Type B pancreatic cell (in vitro differentiated cells): ENCODE data around the gene ASPDH. TPM values are rescaled to one million over a fixed set of nuclear protein-coding genes. Genes with fewer than 3 reads are reported as not detected.

Experiments
- DNase-seq: peaks from one replicate; pipeline ENCODE4 v3.0.0; 2021; ENCODE audit warnings: mixed read lengths; ENCODE audit not compliant: unreplicated experiment; ENCODE audit errors: extremely low spot score
- H3K27ac Mint-ChIP-seq: 2 replicates; pipeline ENCODE4 v1.8.0; 2021; ENCODE audit warnings: mild to moderate bottlenecking, mixed read lengths
- H3K27me3 Mint-ChIP-seq: 2 replicates; pipeline ENCODE4 v1.8.0; 2021; ENCODE audit warnings: mixed read lengths
- H3K36me3 Mint-ChIP-seq: 2 replicates; pipeline ENCODE4 v1.8.0; 2021; ENCODE audit warnings: mixed read lengths
- H3K4me1 Mint-ChIP-seq: one replicate; pipeline ENCODE4 v1.8.0; 2021; ENCODE audit warnings: mixed read lengths; ENCODE audit not compliant: unreplicated experiment
- H3K4me3 Mint-ChIP-seq: 2 replicates; pipeline ENCODE4 v1.8.0; 2021; ENCODE audit warnings: mild to moderate bottlenecking, mixed read lengths
- H3K9me3 Mint-ChIP-seq: 2 replicates; pipeline ENCODE4 v1.8.0; 2021; ENCODE audit warnings: mixed read lengths
- long read RNA-seq: library from polyadenylated mRNA; unstranded; transcript quantifications from one replicate; pipeline ENCODE4 v2.0.0, GENCODE V29; 2020
- total RNA-seq: library from RNA; stranded (reverse); gene quantifications from 2 replicates; pipeline ENCODE4 v1.2.1, GENCODE V29; 2021; ENCODE audit warnings: low replicate concordance
- TF ChIP-seq, protein P1 (sequence below): fragments of 200-600 bp; sonication (generic); conservative IDR thresholded peaks from 2 replicates; pipeline ENCODE4 v1.5.0; 2021; ENCODE audit warnings: antibody characterized with exemption, mild to moderate bottlenecking

The ASPDH gene
- not detected in 2 replicates for total RNA-seq
- long read RNA-seq: 0 reads

DNA sequence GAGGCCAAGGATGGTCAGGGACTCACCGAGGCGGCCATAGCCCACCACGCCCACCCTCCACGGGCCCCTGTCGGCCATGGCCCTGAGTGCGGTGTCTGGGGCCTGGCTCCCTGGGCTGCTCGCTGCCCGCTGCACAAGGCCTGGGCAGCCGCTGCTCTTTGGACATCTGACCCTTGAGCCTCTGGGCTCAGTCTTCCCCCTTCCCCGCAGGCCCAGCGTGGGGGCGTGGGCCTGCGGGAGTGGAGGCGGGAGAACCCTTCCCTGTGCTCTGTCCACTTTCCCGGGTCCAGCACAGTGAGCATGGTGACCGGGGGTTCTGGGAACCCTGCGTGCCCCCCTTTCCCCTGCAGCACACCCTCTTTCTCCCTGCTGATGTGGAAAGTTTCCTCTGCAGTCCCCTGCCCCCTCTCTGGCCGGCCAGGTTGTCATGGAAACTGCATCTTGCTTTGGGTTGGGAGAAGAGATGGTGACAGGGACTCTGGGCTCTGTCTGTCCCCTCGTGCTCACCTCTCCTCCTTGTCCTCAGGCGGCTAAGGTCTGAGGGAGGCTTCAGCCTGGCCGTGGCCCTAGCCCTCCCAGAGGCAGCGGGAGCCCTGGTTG, at the start of gene ASPDH:
Gene ASPDH, minus strand, starts transcription at position 168 of the 600 bp plus-strand sequence. Its CDS starts 90 bp downstream, at position 78.
- no peaks in the 10 kb centered on the region for H3K9me3 Mint-ChIP-seq
- H3K36me3 Mint-ChIP-seq: no peaks in the 10 kb centered on the region
- peaks cover 3% of the 10 kb centered on the region for H3K27me3 Mint-ChIP-seq
- TF ChIP-seq, protein P1, sequence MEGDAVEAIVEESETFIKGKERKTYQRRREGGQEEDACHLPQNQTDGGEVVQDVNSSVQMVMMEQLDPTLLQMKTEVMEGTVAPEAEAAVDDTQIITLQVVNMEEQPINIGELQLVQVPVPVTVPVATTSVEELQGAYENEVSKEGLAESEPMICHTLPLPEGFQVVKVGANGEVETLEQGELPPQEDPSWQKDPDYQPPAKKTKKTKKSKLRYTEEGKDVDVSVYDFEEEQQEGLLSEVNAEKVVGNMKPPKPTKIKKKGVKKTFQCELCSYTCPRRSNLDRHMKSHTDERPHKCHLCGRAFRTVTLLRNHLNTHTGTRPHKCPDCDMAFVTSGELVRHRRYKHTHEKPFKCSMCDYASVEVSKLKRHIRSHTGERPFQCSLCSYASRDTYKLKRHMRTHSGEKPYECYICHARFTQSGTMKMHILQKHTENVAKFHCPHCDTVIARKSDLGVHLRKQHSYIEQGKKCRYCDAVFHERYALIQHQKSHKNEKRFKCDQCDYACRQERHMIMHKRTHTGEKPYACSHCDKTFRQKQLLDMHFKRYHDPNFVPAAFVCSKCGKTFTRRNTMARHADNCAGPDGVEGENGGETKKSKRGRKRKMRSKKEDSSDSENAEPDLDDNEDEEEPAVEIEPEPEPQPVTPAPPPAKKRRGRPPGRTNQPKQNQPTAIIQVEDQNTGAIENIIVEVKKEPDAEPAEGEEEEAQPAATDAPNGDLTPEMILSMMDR: no peak
- H3K27ac Mint-ChIP-seq: no peak within 1 kb of the TSS
- peak within 1 kb of the TSS; percentile 72 for H3K4me3 Mint-ChIP-seq
- H3K4me1 Mint-ChIP-seq: peaks cover 13% of the 10 kb centered on the region
- no peak for DNase-seq

DNA sequence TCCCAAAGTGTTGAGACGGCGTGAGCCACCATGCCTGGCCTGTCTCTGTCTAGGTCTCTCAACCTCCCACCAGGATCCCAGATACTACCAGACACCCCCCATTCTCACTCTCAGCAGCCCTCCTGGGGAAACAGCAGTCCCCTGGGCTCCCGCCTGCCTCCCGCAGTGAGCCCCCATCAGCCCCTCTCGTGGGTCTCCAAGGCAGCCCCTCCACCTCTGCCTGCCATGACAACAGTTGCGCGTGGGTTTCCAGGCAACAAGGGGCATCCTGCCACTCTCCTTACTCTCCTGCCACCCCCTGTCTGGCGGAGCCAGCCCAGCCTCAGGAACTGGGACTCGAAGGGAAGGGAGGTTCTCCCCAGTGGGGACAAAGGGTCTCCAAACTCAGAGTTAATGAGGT, 49.3 kb upstream of the ASPDH start:
- H3K9me3 Mint-ChIP-seq: no peaks in the 10 kb centered on the region
- H3K27me3 Mint-ChIP-seq: peaks cover 43% of the 10 kb centered on the region
- TF ChIP-seq, protein P1: no peak
- peaks cover 4% of the 10 kb centered on the region for H3K36me3 Mint-ChIP-seq
- no peak overlapping the region for H3K4me3 Mint-ChIP-seq
- peaks cover 10% of the 10 kb centered on the region for H3K4me1 Mint-ChIP-seq
- DNase-seq: no peak
- H3K27ac Mint-ChIP-seq: no peak overlapping the region

DNA sequence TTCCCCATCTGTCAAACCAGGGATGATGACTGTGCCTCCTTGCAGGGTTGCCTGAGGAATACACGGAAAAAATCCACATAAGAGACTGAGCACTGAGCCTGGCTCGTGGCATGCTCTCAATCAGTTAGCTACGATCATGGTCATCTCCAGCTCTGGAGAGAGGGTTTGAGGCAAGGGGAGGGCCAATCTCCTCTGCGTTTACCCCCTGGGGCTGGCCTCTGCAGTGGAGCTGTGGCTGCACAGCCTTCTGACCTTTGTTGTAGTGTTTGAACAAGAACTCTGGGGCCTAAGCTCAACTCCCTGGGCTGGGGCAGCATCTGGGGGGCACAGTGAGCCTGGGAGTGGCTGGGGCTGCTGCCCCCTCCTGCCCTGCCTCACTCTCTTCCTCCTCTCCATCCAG, 48.6 kb upstream of the ASPDH start:
- no peak overlapping the region for H3K27ac Mint-ChIP-seq
- H3K9me3 Mint-ChIP-seq: no peaks in the 10 kb centered on the region
- TF ChIP-seq, protein P1: no peak
- H3K36me3 Mint-ChIP-seq: peaks cover 4% of the 10 kb centered on the region
- no peak overlapping the region for H3K4me3 Mint-ChIP-seq
- DNase-seq: no peak
- peaks cover 46% of the 10 kb centered on the region for H3K27me3 Mint-ChIP-seq
- H3K4me1 Mint-ChIP-seq: peaks cover 13% of the 10 kb centered on the region

DNA sequence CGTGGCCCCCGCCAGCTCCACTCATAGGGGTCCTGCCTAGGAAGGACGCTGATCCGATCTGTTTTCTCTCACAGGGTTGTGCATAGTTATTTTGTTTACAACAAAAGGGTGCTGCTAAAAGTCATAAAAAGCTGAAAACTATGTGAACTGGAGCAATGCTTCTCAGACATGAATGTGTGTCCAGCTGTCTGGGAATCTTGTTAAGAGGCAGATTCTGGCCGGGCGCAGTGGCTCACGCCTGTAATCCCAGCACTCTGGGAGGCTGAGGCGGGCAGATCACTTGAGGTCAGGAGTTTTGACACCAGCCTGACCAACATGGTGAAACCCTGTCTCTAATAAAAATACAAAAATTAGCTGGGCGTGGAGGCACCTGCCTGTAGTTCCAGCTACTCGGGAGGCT, 45.9 kb upstream of the ASPDH start:
- Mint-ChIP-seq H3K9me3 (no peaks in the 10 kb centered on the region), H3K36me3 (peaks cover 4% of the 10 kb centered on the region), H3K4me1 (peaks cover 14% of the 10 kb centered on the region), H3K27ac (no peak overlapping the region), H3K4me3 (no peak overlapping the region), H3K27me3 (peaks cover 42% of the 10 kb centered on the region)
- TF ChIP-seq, protein P1: no peak
- no peak for DNase-seq

DNA sequence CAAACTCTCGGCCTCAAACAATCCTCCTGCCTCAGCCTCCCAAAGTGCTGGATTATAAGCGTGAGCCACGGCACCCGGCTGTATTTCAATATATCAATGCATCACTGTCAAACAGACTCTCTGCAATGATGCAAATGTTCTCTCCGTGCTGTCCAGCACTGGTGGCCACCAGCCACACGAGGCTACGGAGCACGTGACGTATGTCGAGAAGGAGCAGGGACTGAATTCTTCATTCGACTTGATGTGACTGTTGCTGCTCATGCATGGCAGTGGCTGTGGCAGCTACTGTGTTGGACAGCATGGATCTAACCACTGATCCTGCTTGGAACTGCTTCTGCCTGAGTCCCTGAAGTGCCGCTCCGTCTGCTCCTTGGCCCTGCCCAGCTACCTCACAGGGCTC, 44.7 kb upstream of the ASPDH start:
- Mint-ChIP-seq H3K4me3 (no peak overlapping the region), H3K4me1 (peaks cover 8% of the 10 kb centered on the region), H3K27ac (no peak overlapping the region), H3K27me3 (peaks cover 40% of the 10 kb centered on the region), H3K9me3 (no peaks in the 10 kb centered on the region), H3K36me3 (no peaks in the 10 kb centered on the region)
- TF ChIP-seq, protein P1: no peak
- no peak for DNase-seq
